IMR-90 (cell line): ENCODE measurements around the gene AKAP4. TPM values are rescaled to one million over a fixed set of nuclear protein-coding genes. Genes with fewer than 3 reads are reported as not detected.

ENCODE experiments used
- ATAC-seq: fragments of 200-7000 bp; cut with Tn5 transposase; 2 replicates; pipeline ENCODE4 v1.9.1; 2020; ENCODE audit warnings: low read depth, mild to moderate bottlenecking, moderate library complexity
- BruUV-seq: library from RNA; stranded (reverse); fragments of 400-500 nt; replicated peaks from 2 replicates; lab custom pipeline; 2021; lab: Mats Ljungman, UMichigan
- CTCF ChIA-PET: fragments of 300-600 bp; formaldehyde crosslinking; extraction: SDS; loops from one replicate; lab custom pipeline; 2021; ENCODE audit warnings: antibody characterized with exemption; lab: Yijun Ruan, JAX
- POLR2A ChIA-PET: fragments of 300-600 bp; sonication (Branson Sonifier 250); formaldehyde crosslinking; loops from one replicate; lab custom pipeline; 2022; ENCODE audit warnings: antibody characterized with exemption; ENCODE audit not compliant: unreplicated experiment; lab: Charles Lee
- DNase-seq: peaks from one replicate; pipeline ENCODE4 v3.0.0; 2013
- H2AFZ ChIP-seq: replicated peaks from 2 replicates; pipeline ENCODE3; 2013; ENCODE audit warnings: low read length, mild to moderate bottlenecking; ENCODE audit not compliant: poor library complexity
- H2AK5ac ChIP-seq: 2 replicates; pipeline ENCODE4 v1.6.1; 2013; ENCODE audit warnings: low read depth, low read length, inconsistent platforms
- H2AK9ac ChIP-seq: replicated peaks from 2 replicates; pipeline ENCODE3; 2013; ENCODE audit warnings: mild to moderate bottlenecking, low read depth, low read length, moderate library complexity; ENCODE audit not compliant: poor library complexity
- H2BK120ac ChIP-seq: 2 replicates; pipeline ENCODE4 v1.6.1; 2013; ENCODE audit warnings: low read depth, low read length, inconsistent platforms
- H2BK15ac ChIP-seq: 3 replicates; pipeline ENCODE4 v1.6.1; 2013; ENCODE audit warnings: low read depth, low read length, inconsistent platforms
- H2BK20ac ChIP-seq: 2 replicates; pipeline ENCODE4 v1.6.1; 2013; ENCODE audit warnings: low read depth, mild to moderate bottlenecking, inconsistent platforms, low read length, moderate library complexity
- H2BK5ac ChIP-seq: 2 replicates; pipeline ENCODE4 v1.6.1; 2013; ENCODE audit warnings: mild to moderate bottlenecking, low read depth, low read length, inconsistent platforms; ENCODE audit not compliant: poor library complexity, severe bottlenecking
- H3K14ac ChIP-seq: replicated peaks from 2 replicates; pipeline ENCODE4 v1.6.1; 2013; ENCODE audit warnings: low read depth, low read length, inconsistent platforms
- H3K18ac ChIP-seq: 2 replicates; pipeline ENCODE4 v1.6.1; 2013; ENCODE audit warnings: low read depth, low read length, control low read depth
- H3K23ac ChIP-seq: 2 replicates; pipeline ENCODE4 v1.6.1; 2013; ENCODE audit warnings: low read depth, low read length, inconsistent platforms
- H3K27ac ChIP-seq: 2 replicates; pipeline ENCODE4 v1.5.1; 2013; ENCODE audit warnings: mild to moderate bottlenecking, control low read depth, low read length; ENCODE audit not compliant: insufficient read depth
- H3K27me3 ChIP-seq: 2 replicates; pipeline ENCODE4 v1.6.1; 2013; ENCODE audit warnings: low read length; ENCODE audit not compliant: control insufficient read depth, insufficient read depth
- H3K36me3 ChIP-seq: 2 replicates; pipeline ENCODE4 v1.6.1; 2013; ENCODE audit warnings: low read length, mixed read lengths; ENCODE audit not compliant: control insufficient read depth, insufficient read depth
- H3K4ac ChIP-seq: 2 replicates; pipeline ENCODE4 v1.6.1; 2013; ENCODE audit warnings: low read depth, low read length, inconsistent platforms
- H3K4me1 ChIP-seq: 2 replicates; pipeline ENCODE4 v1.6.1; 2013; ENCODE audit warnings: low read length, mixed read lengths; ENCODE audit not compliant: control insufficient read depth, insufficient read depth
- H3K4me2 ChIP-seq: 2 replicates; pipeline ENCODE4 v1.6.1; 2013; ENCODE audit warnings: low read depth, mild to moderate bottlenecking, control low read depth, low read length, moderate library complexity
- H3K4me3 ChIP-seq: 2 replicates; pipeline ENCODE4 v1.5.1; 2013; ENCODE audit warnings: low read depth, mild to moderate bottlenecking, control low read depth, low read length, moderate library complexity; ENCODE audit not compliant: insufficient read depth
- H3K56ac ChIP-seq: 2 replicates; pipeline ENCODE4 v1.6.1; 2013; ENCODE audit warnings: low read length, inconsistent platforms; ENCODE audit not compliant: insufficient read depth; ENCODE audit errors: extremely low read depth
- H3K79me1 ChIP-seq, 2 experiments: 2 replicates each; pipeline ENCODE4 v1.6.1; 2013; ENCODE audit warnings: low read length in 2 of 2, inconsistent platforms in 1 of 2, low read depth in 1 of 2
- H3K9ac ChIP-seq: 2 replicates; pipeline ENCODE4 v1.6.1; 2013; ENCODE audit warnings: low read depth, low read length, control low read depth
- H3K9me1 ChIP-seq: 2 replicates; pipeline ENCODE4 v1.6.1; 2013; ENCODE audit warnings: low read length, inconsistent platforms; ENCODE audit not compliant: insufficient read depth
- H3K9me3 ChIP-seq: 2 replicates; pipeline ENCODE4 v1.6.1; 2013; ENCODE audit warnings: low read length; ENCODE audit not compliant: control insufficient read depth, insufficient read depth
- H4K20me1 ChIP-seq: 2 replicates; pipeline ENCODE4 v1.6.1; 2013; ENCODE audit warnings: low read length, inconsistent platforms; ENCODE audit not compliant: insufficient read depth
- H4K5ac ChIP-seq: 2 replicates; pipeline ENCODE4 v1.6.1; 2013; ENCODE audit warnings: mild to moderate bottlenecking, low read depth, low read length, control low read depth
- H4K8ac ChIP-seq, 2 experiments: 2 replicates each; pipeline ENCODE4 v1.6.1; 2013; ENCODE audit warnings: low read depth in 2 of 2, low read length in 2 of 2, control low read depth in 1 of 2, inconsistent platforms in 1 of 2
- H4K91ac ChIP-seq: 2 replicates; pipeline ENCODE4 v1.6.1; 2013; ENCODE audit warnings: low read depth, low read length, inconsistent platforms; ENCODE audit not compliant: insufficient read depth
- CHD1 ChIP-seq: IDR thresholded peaks from 2 replicates; pipeline ENCODE4 v1.6.1; 2012; ENCODE audit warnings: low read depth, low read length, improper control_type of control experiment
- FOS ChIP-seq: fragments of 150-350 bp; IDR thresholded peaks from 2 replicates; pipeline ENCODE4 v1.6.1; 2016; ENCODE audit warnings: low read depth, low read length
- MAZ ChIP-seq: IDR thresholded peaks from 2 replicates; pipeline ENCODE4 v1.6.1; 2012; ENCODE audit warnings: low read depth, mild to moderate bottlenecking, low read length, improper control_type of control experiment, moderate library complexity, borderline replicate concordance
- MXI1 ChIP-seq: IDR thresholded peaks from 2 replicates; pipeline ENCODE4 v1.6.1; 2012; ENCODE audit warnings: low read depth, mild to moderate bottlenecking, low read length, moderate library complexity, borderline replicate concordance
- NFE2L2 ChIP-seq: fragments of 150-350 bp; IDR thresholded peaks from 2 replicates; pipeline ENCODE4 v1.6.1; 2016; ENCODE audit warnings: low read depth, mild to moderate bottlenecking, low read length
- RAD21 ChIP-seq: IDR thresholded peaks from 2 replicates; pipeline ENCODE4 v1.6.1; 2012; ENCODE audit warnings: low read length, improper control_type of control experiment
- RFX5 ChIP-seq: IDR thresholded peaks from 2 replicates; pipeline ENCODE4 v1.8.0; 2012; ENCODE audit warnings: low read depth, mild to moderate bottlenecking, low read length, moderate library complexity
- WGBS, 2 experiments: methylation state at CpG; one replicate each; pipeline versions ENCODE4 v1.1.5 to v1.1.7; 2013; ENCODE audit warnings: missing lambda C conversion rate in 2 of 2; ENCODE audit not compliant: insufficient read length in 1 of 2; ENCODE audit errors: extremely low coverage in 2 of 2; 5-methylcytosine and 5-hydroxymethylcytosine counted together
- dilution Hi-C: fragments of 300-500 bp; cut with HindIII; formaldehyde crosslinking; loops from one replicate; pipeline ENCODE4 v1.14.3; 2018; ENCODE audit warnings: low sequenced_read_pairs; ENCODE audit not compliant: unreplicated experiment
- in situ Hi-C: fragments of 300-500 bp; cut with MboI; formaldehyde crosslinking; loops from 3 replicates; pipeline ENCODE4 v1.14.3; 2019; ENCODE audit warnings: low sequenced_read_pairs, inconsistent platforms, mixed read lengths
- intact Hi-C: fragments of 100-400 bp; cut with micrococcal nuclease; formaldehyde crosslinking; loops from 2 replicates; pipeline ENCODE4 v1.10.0; 2022
- polyA plus RNA-seq, 3 experiments: library from polyadenylated mRNA; depleted of rRNA; stranded (reverse); fragments of >200 nt; gene quantifications; 2 replicates each; pipeline ENCODE4 v1.2.3, GENCODE V29; 2012; ENCODE audit warnings: low replicate concordance in 1 of 3
- total RNA-seq: library from RNA; depleted of rRNA; stranded (reverse); fragments of >200 nt; gene quantifications from 2 replicates; pipeline ENCODE4 v1.2.3, GENCODE V29; 2012
- TF ChIP-seq, protein P1 (sequence below): fragments of 150-350 bp; IDR thresholded peaks from 2 replicates; pipeline ENCODE4 v1.6.1; 2017; ENCODE audit warnings: mild to moderate bottlenecking, antibody characterized with exemption, low read length, low read depth
- TF ChIP-seq, protein P2 (sequence below): fragments of 150-350 bp; IDR thresholded peaks from 2 replicates; pipeline ENCODE4 v1.6.1; 2016; ENCODE audit warnings: low read depth, mild to moderate bottlenecking, low read length, moderate library complexity, borderline replicate concordance

Gene AKAP4
- total and polyA plus RNA-seq, 2 of the 4 experiments (the other 2 are of a cell fraction) = not detected

DNA sequence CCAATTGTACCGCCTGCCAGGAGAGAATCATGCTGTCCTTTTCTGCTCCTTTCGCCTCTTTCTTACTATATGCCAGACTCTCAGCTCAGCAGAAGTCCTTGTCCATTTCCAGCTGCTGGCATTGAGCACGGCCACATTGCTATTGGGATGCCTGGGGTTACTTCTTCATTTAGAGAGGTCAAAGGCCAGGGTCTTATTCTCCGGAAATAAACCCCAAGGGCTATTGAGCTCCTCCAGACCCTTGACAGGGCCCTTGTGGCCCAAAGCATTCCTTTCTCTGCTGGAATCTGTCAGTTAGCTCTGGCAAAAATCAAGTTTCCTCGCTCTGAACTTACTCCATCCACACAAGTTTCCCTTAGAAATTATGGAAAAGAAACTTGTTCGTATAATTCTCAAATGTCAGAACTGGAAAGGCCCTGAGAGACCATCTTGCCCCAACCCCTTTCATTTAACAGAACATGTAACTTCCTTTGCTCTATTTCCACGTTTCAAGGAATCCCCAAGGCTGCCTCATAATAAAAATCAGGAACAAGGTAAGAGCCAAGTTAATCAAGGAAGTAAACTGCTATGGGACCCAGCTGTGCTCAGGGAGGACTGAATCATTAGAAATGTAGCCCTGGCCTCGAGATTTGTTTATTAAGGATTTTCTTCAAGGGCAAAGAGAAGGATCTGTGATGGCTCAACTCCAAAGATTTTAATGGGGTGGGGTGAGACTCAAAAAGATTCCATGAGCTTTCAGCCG, 11.8 kb downstream of the AKAP4 start:
- DNase-seq = no peak
- Histone ChIP-seq H2BK120ac (no peak overlapping the region), H2AK5ac (no peak overlapping the region), H3K9ac (no peak overlapping the region), H3K4me1 (no peaks in the 10 kb centered on the region), H3K56ac (no peak overlapping the region), H3K27ac (no peak overlapping the region), H3K27me3 (peaks cover 10% of the 10 kb centered on the region), H4K20me1 (no peaks in the 10 kb centered on the region), H3K4me2 (no peak overlapping the region), H2AFZ (no peak overlapping the region), H2AK9ac (no peak overlapping the region), H3K23ac (no peak overlapping the region), H3K36me3 (no peaks in the 10 kb centered on the region), H3K18ac (no peak overlapping the region), H2BK15ac (no peak overlapping the region), H3K79me1 (no peaks in the 10 kb centered on the region), H3K9me3 (no peaks in the 10 kb centered on the region), H2BK5ac (no peak overlapping the region), H4K8ac (no peak overlapping the region), H3K4ac (no peak overlapping the region), H2BK20ac (no peak overlapping the region), H3K9me1 (no peaks in the 10 kb centered on the region), H3K14ac (no peak overlapping the region), H3K4me3 (no peak overlapping the region), H4K5ac (no peak overlapping the region), H4K91ac (no peak overlapping the region)
- ChIA-PET POLR2A (no interaction called here), CTCF (no interaction called here)
- intact Hi-C loops (no loop called here), dilution Hi-C loops (no loop called here), in situ Hi-C loops (no loop called here)
- ATAC-seq = no peak
- WGBS, 2 experiments = no CpG with 5 or more reads among the region's 9 CpGs
- BruUV-seq = no TSS peak
- TF ChIP-seq, protein P1, sequence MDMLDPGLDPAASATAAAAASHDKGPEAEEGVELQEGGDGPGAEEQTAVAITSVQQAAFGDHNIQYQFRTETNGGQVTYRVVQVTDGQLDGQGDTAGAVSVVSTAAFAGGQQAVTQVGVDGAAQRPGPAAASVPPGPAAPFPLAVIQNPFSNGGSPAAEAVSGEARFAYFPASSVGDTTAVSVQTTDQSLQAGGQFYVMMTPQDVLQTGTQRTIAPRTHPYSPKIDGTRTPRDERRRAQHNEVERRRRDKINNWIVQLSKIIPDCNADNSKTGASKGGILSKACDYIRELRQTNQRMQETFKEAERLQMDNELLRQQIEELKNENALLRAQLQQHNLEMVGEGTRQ = no peak
- no peak for TF ChIP-seq RFX5
- no peak for TF ChIP-seq NFE2L2
- TF ChIP-seq, protein P2, sequence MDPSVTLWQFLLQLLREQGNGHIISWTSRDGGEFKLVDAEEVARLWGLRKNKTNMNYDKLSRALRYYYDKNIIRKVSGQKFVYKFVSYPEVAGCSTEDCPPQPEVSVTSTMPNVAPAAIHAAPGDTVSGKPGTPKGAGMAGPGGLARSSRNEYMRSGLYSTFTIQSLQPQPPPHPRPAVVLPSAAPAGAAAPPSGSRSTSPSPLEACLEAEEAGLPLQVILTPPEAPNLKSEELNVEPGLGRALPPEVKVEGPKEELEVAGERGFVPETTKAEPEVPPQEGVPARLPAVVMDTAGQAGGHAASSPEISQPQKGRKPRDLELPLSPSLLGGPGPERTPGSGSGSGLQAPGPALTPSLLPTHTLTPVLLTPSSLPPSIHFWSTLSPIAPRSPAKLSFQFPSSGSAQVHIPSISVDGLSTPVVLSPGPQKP = no peak
- TF ChIP-seq MXI1 = no peak
- no peak for TF ChIP-seq CHD1
- TF ChIP-seq FOS = no peak
- TF ChIP-seq MAZ = no peak
- no peak for TF ChIP-seq RAD21
